HG02852 (cell line): ENCODE data around the gene IL13RA1.
"Not testable (repeated sequence)": the region's sequence is repeated elsewhere in the genome, so short reads cannot be mapped to it uniquely, and the experiment has no call there.

Experiments
- ATAC-seq: cut with Tn5 transposase; IDR thresholded peaks from one replicate; pipeline ENCODE4 v1.9.1; 2021; ENCODE audit warnings: mild to moderate bottlenecking, moderate library complexity; ENCODE audit not compliant: unreplicated experiment

The IL13RA1 gene

DNA sequence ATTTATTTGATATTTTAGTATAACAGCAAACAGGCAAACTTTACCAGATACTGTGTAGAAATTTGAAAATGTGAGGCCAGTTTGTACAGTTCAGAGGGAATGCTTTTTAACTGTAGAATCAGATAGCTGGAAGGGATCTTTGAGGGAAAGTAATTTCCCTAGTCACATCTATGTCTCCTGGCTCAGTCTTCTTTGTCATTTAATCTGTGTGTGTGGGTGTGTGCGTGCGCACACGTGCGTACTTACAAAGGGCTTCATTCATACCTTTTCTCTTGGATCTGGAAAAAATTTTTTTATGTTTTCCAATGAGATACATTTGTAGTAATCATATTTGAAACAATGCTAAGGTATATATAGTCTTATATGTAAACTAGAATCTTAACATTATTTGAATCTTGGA is 44.6 kb downstream of the IL13RA1 start:
- no peak for ATAC-seq

DNA sequence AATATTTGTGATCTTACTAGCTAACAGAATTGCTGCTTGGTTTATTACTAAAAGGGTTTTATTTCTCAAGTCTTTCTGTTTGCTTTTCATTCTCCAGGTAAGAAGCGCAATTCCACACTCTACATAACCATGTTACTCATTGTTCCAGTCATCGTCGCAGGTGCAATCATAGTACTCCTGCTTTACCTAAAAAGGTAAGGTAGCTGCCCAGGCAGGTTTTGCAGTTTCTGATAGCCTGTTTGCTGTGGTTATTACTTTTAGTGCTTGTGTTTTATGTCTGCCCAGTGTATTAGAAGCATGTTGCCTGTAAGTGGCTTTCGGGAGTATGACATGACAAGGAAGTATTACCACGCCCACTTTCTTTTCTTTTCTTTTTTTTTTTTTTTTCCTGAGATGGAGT is 46.4 kb downstream of the IL13RA1 start:
- ATAC-seq: no peak

DNA sequence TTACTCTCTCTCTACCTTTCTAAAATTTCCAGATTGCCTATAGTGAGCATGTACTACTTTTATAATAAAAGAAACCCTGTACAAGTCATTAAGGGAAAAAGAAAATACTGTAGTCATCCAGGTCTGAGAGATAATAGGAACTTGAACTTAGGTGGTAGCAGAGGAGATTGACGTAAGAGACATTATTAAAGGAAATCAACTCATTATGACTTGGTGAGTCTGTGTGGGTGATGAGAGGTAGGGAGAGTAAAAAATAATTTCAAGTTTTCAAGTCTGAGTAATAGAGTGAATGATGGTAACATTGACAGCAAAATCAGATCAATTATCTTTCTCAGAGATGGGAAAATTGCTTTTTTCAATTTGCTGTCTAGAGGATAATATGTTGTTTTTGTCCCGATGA is 52.2 kb downstream of the IL13RA1 start:
- ATAC-seq: no peak

DNA sequence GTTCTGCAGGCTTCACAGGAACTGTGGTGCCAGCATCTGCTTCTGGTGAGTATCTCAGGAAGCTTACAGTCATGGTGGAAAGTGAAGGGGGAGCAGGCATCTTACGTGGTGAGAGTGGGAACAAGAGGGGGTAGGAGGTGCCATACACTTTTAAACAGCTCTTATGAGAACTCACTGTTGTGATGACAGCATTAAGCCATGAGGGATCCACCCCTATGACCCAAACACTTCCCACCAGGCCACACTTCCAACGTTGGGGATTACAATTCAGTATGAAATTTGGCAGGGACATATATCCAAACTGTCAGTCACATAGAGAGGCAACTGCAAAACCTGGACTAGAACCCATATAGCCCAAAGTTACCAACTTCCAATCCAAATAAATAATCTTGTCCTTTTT is 53.1 kb downstream of the IL13RA1 start:
- ATAC-seq: no peak

DNA sequence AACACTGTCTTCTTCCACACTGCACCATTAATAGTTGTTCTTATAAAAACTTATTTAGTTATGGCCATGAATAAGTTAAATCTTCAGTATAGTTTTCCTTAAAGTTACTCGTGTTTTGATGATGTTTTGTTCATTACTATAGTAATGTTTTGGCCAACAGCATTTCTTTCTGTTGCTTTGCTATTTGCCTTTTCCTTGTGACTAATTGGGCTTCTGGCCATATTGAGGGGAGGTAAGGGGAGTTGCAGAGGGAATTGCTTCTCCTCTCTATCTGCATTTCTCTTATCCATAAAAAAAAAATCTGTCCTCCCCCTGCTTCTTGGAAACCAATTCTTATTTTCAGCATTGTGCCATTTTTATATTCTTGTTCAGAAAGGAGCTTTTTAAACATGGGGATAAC is 53.5 kb downstream of the IL13RA1 start:
- ATAC-seq: no peak

DNA sequence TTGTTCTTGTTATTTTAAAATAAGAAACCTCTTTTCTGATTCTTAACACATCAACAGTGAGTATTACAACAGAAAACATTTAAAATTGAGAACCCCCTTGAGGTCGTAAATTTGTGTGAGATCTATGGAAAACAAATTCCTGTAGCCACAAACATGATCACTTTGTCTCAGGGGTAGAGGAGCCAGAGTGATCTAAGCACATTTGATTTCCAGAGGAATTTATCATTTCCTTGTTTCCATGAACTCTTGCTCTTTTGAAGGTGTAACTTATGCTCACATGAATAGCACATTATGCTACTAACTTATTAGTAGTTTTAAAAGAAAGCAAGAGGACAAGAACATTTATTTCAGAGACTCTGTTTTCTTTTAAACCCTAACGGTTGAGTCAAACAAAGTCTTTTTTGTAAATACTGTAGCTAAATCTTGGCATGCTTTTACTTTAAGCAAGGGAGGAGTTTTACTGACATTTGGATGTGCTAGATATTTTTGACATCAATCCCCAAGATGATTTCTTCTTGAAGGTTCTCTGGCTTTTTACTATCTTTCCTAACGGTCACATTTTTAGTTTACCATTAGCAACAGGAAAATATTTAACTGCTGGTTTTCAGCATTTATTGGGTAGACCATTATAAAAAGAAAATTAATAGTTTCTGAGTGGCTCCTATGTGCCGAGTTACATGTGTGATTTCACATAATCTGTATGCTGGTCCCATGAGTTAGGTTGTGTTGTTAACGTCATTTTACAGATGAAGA is 68.3 kb downstream of the IL13RA1 start:
- ATAC-seq: no peak

DNA sequence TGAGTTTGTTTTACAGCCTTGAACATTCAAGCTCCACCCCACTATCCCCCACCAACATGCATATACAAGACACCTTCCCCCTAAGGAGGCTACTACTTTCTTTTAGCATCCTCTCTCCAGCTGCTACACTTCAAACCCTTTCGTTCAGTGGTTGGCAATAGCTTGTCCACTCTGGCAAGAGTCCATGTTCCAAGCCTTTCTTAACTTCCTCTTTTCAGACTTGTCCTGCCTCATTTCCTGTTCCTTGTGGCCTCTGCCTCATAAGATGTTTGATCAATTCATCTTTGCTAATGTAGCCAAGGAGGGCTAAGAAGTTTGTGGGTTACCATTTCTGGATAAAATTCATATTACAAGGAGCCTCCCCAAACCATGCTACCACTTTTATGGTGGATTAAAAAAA is 75.5 kb downstream of the IL13RA1 start:
- ATAC-seq: no peak

DNA sequence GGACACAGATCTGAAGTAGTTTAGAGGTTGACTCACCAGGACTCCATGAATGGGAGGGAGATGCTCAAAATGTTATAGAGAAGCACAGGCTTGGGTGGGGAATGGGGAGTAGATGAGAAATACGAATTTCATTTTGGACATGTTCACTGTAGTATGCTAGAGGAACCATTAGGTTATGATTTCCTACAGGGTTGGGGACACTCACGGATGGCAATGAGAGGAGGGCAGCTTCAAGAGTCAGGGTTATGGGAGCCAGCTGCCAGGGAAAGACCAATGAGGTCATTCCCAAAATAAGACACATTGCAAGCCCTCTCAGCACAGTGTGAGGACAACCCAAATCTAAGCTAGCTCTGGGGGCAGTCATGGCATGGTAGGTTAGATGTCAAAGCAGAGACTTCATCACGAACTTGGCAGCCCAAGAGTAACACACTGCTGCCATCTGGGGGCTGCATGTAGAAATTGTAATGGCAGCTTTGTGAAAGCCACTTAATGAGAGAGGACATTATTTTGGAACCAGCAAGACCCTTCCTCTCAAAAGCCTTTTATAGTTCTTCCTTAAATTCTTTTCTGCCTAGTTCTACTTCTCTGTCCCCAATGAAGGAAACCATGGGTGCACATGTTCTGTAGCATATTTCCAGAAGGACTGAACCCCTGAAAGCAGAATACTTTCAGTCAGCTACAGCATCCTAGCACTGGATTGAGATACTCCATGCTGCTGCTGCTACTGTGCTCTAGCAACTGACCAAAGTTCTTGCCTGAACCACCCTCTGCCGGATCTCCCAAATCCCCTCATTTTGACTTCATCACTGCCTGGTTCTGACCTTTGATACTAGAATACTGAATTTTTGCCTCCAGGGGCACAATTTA is 80.0 kb downstream of the IL13RA1 start:
- ATAC-seq: no peak

DNA sequence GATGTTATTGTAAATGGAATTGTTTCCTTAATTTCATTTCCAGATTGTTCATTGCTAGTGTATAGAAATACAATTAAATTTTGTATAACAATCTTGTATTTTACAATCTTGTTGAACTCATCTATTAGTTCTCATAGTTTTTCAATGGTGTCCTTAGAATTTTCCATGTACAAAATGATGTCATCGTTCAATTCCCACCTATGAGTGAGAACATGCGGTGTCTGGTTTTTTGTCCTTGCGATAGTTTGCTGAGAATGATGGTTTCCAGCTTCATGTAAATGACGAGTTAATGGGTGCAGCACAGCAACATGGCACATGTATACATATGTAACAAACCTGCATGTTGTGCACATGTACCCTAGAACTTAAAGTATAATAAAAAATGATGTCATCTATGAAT is 89.9 kb downstream of the IL13RA1 start:
- ATAC-seq: not testable (repeated sequence)

DNA sequence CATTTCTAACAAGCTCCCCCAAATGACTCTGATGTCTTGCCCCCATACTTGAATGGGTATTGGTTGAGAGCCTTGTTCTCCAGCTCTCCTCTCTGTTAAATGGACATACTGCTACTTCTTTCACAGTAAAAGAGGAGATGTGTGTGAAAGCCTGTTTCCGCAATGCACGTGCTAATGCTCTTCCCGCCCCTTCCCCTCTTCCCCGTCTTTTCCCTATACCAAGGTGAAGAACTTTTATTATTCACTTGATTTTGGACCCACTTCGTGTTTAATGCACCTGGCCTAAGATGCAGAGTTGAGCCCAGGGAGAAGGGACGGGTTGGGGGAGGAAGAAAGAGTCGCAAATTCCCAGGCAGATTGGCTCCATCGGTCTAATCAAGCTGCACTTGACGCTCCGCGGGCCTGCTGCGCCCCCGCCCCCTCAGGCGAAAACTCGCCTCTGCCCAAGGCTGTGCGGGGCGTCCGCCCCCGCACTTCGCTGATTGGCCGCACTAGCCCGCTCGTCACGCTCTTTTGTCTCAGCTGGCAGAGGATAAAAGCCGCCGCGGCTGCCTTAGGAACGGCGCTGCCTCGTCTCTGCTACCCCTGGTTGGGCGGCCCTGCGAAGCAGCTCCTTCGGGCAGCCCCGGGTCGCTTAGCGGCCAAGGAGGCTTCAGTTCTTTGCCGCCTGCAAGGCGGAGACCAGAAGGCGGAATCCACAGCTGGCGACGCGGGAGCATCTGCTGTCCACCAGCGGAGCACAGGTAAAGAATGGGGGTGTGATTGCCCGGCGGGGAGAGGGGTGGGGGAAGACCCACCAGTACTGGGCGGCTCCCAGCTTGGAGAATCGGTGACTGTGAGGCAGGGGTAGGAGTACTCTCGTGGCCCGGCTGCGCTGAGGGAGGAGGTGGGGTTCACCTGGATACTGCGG is 96.1 kb downstream of the IL13RA1 start, which contains the start of gene ZCCHC12:
TSS of gene ZCCHC12 (plus strand) at position 562 of the 910 bp plus-strand sequence. CDS start 1,421 bp downstream, outside the sequence.
- ATAC-seq: peak; percentile 59

DNA sequence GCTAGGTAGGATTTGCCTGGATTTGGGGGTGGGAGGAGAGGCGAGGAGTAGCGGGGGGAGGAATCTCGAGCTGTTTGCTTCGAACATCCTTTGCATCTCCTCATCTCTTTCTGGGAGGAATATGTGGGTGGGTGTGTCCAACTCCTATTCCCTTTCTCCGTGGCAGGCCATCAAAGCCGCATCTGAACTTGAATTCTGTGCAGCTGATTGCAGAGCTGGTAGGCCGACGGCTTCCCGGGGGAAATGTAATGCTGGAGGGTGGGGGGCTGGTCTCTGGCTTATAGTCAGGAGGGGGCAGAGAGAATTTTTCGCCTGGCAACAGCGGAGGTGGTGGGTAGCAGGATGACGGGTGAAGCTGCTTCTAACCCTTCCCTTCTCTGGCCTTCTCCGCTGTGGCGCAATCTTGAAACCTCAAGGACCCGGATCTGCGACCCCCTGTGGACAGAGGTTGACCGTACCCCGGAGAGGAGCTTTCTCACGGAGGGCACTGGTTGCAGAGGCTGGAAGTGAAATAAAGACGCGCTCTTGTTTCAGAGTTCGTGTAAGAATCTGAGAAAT is 96.8 kb downstream of the IL13RA1 start:
- ATAC-seq: no peak

DNA sequence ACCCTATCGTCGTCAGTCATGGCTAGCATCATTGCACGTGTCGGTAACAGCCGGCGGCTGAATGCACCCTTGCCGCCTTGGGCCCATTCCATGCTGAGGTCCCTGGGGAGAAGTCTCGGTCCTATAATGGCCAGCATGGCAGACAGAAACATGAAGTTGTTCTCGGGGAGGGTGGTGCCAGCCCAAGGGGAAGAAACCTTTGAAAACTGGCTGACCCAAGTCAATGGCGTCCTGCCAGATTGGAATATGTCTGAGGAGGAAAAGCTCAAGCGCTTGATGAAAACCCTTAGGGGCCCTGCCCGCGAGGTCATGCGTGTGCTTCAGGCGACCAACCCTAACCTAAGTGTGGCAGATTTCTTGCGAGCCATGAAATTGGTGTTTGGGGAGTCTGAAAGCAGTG is 97.8 kb downstream of the IL13RA1 start:
- no peak for ATAC-seq

DNA sequence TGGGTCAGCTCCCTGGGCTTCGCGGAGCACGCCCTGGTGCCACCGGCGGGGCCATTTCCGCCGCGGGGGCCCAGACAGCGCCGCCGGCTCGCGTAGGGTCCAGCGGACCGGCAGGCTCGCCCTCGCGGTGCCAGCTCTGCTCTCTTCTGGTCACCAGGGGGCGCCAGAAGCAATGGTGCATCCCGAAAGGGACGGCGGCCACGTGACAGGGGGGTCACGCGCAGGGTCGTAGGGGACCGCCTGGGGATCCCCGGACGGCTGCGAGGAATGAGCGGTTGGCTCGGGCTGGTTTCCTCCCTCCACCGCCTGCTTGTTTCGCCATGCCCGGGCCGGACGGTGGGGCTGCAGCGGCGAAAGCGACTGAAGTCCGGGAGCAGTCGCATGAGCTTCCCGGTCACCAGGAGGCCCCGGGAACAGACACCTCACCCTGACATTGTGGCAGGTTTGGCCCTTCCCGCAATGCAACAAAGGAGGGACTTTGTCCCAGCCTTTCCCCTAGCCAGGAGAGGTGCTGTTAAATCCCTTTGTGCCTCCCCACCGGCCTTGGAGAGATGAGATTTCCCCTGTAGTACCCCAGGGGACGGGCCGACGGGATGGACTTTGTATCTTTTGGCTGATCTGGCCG is 112.0 kb downstream of the IL13RA1 start:
- ATAC-seq: peak; percentile 75
